HG03575 (cell line): ENCODE measurements around the gene FIP1L1.
"Not testable (repeated sequence)": the region's sequence is repeated elsewhere in the genome, so short reads cannot be mapped to it uniquely, and the experiment has no call there.

Source experiments
- ATAC-seq: cut with Tn5 transposase; IDR thresholded peaks from one replicate; pipeline ENCODE4 v1.9.1; 2021; ENCODE audit not compliant: unreplicated experiment, insufficient number of reproducible peaks, low FRiP score; ENCODE audit errors: extremely low read depth

The FIP1L1 gene, protein sequence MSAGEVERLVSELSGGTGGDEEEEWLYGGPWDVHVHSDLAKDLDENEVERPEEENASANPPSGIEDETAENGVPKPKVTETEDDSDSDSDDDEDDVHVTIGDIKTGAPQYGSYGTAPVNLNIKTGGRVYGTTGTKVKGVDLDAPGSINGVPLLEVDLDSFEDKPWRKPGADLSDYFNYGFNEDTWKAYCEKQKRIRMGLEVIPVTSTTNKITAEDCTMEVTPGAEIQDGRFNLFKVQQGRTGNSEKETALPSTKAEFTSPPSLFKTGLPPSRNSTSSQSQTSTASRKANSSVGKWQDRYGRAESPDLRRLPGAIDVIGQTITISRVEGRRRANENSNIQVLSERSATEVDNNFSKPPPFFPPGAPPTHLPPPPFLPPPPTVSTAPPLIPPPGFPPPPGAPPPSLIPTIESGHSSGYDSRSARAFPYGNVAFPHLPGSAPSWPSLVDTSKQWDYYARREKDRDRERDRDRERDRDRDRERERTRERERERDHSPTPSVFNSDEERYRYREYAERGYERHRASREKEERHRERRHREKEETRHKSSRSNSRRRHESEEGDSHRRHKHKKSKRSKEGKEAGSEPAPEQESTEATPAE

DNA sequence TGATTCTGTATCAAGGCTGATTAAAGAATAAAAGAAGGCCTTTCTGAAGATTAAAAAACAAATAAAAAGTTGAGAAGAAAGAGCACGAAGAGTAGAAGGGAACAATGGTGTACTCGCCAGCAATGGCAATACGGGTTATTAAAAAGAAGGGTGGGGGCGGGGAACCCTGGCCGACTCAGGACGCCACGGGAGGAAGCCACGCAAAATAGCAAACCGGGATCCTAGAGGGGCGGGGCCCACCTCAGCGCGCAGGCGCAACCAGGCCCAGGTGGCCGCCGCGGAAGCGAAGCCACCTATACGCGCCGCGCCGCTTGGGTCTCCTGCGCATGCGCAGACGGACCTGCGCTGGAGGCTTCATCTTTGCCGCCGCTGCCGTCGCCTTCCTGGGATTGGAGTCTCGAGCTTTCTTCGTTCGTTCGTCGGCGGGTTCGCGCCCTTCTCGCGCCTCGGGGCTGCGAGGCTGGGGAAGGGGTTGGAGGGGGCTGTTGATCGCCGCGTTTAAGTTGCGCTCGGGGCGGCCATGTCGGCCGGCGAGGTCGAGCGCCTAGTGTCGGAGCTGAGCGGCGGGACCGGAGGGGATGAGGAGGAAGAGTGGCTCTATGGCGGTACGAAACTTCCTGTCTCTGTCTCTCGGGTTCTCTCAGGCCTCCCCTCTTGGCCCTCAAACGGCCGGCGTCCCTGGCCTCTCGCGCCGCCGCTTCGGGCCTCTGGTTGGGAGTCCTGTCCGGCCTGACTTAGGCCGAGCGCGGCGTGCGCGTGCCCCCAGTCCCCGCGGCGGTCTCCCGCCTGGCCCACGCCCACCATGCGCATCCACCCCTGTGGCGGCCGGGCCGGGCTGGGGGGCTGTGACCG lies at the start of gene FIP1L1:
FIP1L1 (plus strand) TSS at position 323 of the 852 bp plus-strand sequence; CDS start at position 521, 198 bp downstream.
- peak; percentile 74 for ATAC-seq

DNA sequence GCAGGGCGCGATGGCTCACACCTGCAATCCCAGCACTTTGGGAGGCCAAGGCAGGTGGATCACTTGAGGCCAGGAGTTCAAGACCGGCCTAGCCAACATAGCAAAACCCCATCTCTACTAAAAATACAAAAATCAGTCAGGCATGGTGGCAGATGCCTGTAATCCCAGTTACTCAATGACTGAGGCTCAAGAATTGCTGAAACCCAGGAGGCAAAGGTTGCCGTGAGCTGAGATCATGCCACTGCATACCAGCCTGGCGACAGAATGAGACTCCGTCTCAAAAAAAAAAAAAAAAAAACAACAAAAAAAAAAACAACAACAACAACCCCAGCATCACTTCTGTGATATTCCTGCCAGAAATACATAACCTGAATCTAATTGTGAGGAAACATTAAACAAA lies 42.5 kb upstream of the FIP1L1 start:
- not testable (repeated sequence) for ATAC-seq

DNA sequence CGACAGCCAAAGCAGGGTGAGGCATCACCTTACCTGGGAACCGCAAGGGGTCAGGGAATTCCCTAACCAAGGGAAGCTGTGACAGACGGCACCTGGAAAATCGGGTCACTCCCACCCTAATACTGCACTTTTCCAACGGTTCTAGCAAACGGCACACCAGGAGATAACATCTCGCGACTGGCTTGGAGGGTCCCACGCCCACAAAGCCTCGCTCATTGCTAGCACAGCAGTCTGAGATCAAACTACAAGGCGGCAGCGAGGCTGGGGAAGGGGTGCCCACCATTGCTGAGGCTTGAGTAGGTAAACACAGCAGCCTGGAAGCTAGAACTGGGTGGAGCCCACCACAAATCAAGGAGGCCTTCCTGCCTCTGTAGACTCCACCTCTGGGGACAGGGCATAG lies 37.3 kb upstream of the FIP1L1 start:
- not testable (repeated sequence) for ATAC-seq

DNA sequence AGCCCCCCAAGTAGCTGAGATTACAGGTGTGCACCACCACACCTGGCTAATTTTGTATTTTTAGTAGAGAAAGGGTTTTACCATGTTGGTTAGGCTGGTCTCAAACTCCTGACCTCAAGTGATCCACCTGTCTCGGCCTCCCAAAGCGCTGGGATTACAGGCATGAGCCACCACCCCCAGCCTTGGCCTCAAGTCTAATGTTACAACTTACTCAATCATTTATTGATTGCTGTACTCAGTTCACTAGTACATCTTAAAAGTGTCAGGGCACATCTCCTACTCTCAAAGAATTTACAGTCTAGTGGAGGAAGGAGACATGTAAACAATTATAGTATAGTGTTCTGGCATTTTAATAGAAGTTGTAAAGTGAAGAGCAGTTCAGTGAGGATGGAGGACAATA lies 31.0 kb upstream of the FIP1L1 start:
- ATAC-seq: not testable (repeated sequence)

DNA sequence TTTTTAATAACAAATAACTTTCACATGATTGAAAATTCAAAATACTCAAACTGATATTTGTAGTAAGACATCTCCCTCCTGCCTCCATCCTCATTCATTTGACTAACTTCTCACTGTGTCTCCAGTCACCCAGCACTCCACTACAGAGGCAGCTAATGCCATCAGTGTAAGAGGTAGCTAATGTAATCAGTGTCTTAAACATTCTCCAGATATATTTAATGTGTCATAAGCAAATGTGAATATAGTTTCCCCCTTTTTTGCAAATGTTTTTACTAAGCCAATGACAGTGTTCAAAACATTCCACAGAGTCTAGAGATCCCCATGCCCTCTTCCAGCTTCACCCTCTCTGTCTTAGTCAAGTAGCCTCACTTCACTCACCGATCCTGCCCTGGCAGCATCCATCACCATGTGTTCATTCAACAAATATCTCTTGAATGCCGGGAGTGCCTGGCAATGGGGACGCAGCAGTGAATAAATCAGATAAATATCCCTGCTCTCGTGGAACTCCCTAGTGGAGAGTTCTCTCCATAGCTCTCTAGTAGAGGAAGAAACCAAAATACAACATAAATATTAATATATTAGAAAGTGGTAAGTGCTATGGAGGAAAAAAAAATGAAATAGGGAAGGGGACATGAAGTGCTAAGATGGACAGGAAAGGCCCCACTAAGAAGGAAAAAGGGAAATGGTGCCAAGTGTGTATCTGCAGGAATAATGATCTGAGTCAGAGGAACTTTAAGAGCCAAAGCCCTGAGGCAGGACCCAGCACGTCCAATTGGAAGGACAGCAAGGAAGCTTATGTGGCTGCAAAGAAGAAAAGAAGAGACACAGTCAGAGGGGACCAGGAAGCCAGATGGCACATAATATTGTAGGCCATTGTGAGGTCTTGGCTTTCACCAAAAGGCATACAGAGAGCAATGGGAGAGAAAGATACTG lies 30.3 kb upstream of the FIP1L1 start:
- no peak for ATAC-seq

DNA sequence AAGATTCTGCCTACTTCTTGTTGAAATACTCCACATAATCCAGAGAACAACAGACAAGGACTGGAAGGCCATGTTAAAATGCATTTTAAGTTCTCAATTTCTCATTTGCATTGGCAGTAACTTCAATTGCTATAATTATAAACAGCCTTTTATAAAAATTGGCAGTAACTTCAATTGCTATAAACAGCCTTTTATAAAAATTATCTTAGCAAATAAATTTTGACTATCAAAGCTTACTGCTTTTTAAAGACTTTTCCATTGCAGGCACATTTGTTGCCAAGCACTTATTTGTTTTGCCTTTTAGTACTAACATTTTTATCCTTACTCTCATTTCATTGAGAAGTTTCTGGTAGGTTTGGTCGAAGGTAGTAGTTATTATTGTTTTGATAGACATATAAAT lies 29.4 kb upstream of the FIP1L1 start:
- no peak for ATAC-seq

DNA sequence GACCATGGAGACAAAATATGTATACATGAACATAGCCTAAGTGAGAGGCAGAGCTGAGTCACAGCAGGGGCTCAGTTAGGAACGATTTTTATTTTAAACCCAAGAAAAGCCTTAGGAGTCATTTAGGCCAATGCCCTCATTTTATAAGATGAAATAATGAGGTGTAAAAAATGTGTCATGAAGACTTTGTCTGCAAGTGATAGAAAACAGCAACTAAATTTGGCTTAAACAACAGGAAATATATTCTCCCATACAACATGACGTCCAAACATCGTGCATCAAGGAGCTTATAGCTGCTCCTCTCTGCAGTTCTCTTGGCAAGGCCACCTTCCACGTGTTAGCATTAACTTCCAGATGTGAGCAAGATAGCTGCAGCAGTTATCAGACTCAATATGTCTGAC lies 28.4 kb upstream of the FIP1L1 start:
- no peak for ATAC-seq

DNA sequence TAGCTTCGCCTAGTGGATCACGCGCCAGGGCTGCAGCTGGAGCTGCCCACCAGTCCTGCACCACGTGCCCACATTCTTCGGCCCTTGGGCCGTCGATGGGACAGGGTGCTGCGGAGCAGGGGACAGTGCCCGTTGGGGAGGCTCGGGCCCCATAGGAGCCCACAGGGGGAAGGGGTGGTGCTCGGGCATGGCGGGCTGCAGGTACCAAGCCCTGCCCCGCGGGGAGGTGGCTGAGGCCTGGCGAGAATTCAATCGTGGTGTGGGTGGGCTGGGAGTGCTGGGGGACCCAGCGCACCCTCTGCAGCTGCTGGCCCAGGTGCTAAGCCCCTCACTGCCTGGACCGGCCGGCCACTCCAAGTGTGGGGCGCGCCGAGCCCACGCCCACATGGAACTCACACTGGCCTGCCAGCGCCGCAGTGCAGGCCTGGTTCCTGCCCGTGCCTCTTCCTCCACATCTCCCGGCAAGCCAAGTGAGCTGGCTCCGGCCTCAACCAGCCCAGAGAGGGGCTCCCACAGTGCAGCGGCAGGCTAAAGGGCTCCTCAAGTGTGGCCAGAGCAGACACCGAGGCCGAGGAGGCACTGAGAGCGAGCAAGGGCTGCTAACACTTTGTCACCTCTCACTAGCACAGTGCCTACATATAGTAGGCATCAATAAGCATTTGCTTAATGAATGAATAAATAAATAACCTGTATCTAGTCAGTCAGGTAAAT lies 23.3 kb upstream of the FIP1L1 start:
- no peak for ATAC-seq

DNA sequence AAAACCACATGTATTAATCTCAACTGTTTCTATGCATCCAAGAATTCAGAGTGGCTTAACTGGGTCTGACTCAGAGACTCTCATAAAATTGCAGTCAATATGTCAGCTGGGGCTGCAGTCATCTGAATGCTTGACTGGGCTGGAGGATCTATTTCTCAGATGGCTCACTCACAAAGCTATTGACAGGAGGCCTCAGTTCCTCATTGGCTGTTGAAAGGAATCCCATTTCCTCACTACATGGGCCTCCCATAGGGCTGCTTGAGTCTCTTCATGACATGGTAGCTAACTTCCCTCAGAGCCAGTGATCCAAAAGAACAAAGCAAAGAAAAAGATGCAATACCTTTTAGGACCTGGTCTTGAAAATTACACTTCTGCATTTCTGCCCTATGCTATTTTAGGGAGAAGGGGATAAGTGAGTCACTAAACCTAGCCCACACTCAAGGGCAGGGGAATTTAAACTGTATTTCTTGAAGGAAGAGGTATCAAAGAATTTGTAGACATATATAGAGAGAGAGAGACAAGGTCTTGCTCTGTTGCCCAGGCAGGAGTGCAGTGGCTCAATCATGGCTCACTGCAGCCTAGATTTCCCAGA lies 21.4 kb upstream of the FIP1L1 start:
- ATAC-seq: no peak

DNA sequence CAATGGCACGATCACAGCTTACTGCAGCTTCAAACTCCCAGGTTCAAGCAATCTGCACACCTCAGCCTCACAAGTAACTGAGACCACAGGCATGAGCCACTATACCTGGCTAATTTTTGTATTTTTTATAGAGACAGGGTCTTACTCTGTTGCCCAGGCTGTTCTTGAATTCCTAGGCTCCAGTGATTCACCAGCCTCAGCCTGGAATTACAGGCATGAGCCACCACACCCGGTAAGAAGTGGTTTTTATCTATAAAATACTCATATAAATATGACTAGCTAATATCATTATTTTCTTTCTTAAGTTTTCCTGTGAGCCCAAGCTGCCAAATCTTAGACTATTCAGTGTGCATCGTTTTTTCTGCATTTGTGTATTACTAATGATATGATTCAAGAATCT lies 16.0 kb upstream of the FIP1L1 start:
- ATAC-seq: no peak

DNA sequence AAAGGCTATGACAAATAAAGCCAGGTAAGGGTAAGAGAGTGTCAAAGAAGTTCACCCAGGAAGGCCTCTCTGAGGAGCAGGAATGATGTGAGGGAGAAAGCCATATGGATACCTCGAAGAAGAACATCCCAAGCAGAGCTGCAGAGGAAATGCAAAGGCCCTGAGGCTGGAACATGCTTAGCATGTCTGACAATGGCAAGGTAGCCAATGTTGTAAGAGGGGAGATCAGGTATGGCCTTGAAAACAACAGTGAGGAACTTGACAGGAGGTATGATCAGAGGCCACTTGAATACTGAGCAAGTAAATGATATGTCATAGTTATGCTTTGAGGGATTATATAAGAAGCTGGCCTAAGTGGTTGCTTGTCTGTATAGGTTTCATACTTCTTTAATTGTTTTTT lies 15.3 kb upstream of the FIP1L1 start:
- ATAC-seq: no peak

DNA sequence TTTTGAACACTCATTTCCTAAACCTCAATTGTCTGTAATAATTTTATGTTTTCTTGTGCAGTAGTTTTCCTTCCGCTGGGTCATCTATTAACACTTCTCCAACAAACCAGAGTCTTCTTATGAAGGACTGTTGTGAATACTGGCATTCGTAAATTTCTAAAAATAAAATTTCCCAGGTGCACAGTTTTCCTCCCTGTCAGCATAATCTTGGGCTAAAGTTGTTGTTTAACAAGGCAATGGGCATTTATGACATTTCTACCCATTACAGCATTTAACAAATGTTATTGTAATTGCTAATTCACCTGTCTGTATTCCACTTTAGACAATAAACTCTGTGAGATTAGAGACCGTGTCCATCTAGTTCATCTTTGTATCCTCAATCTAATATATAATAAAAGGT lies 12.8 kb upstream of the FIP1L1 start:
- ATAC-seq: no peak

DNA sequence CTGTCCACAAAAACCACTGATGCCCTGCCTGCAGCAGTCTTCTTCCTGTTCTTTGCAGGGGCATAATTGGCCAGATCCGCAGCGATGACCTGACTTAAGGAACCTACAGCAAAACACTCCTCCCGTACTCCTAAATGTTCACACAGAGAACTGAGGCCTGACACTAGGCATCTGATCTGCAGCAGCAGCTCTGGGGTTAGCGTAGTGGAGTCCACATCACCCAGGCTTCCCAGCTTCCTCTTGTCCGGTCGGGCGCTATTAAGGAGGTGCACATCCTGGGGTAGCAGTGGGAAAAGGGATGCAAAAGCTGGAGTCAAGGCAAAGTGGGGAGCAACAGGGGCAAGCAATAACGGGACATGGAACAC lies 12.3 kb upstream of the FIP1L1 start:
- ATAC-seq: no peak

DNA sequence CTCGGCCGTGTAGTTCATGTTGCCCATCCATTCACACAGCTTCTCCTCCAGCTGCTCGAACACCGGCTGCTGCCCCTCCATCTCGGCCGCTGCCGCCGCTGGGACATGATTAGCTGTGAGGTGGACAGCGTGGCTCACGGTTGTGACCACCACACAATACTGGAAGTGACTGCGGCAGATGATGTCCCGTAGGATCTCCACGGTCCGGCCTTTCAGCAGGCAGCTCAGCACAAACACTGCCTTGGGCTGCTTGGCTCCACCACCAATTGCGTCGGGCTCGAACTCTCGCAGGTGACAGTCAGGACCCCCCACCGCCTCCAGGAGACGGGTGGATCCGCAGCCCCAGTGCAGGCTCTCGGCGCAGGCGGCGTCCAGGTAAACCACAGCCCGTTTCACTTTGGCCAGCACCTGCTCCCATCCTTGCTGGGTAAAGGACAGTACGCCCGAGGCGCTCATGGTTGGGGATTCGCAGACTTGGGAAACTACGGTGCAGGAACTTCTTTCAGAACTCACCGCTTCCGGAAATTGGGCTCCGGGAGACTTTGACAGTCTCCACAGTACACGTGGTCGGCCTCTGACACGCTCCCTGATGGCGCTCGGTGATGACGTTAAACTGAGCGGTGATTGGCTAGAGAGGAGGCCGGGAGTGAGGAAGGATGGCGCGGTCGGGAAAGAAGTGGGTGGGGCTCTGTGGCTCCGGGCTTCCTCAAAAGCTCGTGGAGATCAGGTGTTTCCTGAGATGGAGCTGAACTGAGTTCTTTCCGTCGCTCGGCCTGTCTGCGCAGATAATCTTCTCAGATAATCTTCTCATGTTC lies 11.7 kb upstream of the FIP1L1 start, which contains the start of gene SCFD2:
SCFD2 (minus strand) TSS at position 576 of the 815 bp plus-strand sequence.
- ATAC-seq: peak; percentile 72

DNA sequence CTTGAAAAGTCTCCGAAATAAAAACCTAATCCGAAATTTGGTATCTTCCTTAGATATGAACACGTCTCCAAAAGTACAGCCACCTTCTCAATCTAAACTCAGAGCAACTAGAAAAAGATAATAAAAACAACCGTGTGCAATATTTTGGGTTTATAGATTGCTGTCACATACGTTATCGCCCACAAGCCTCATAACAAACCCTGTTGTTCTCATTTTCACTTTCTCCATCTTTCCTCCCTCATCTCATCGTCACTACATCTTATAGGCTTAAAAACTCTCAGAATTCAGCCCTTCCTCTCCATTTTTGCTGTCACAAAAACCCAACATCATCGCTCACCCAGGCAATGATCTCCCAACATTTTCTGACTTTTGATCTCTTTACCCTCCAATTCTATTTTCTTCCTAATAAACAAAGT lies 11.1 kb upstream of the FIP1L1 start:
- no peak for ATAC-seq

DNA sequence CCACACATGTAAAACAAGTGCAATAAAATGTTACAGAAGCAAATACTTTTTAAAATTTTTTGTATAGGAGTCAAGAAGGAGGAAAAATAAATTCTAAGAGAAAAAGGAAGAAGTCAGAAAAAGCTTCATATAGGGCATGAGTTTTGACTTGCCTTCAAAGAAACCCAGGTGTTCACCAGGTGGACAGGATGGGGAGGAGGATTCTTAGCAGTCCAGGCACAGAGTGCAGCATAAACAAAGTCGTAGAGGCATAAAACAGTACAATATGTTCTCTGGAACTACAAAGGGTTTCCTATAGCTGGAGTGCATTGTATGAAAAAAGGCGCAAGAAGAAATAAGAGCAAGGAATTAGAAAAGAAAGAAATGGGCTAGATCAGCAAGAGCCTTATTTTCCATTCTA lies 9.7 kb upstream of the FIP1L1 start:
- no peak for ATAC-seq

DNA sequence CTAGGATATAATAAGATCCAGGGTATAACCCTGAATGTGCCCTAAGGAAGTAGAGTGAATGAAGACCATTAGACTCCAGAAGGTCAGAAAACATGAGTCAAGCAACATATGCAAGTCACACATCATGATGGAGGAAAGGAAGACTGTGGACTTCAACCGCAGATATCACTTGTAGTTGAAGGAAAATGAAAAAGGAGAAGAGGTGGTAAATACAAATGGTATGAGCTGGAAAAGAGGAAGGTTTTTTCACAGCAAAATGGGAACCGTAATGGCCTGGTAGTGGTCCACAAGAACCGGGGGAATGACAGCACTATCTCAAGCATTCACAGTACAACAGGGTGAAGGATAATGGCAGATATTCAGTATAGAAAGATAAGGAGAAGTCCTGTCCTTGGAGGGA lies 6.4 kb upstream of the FIP1L1 start:
- ATAC-seq: no peak
